HUES6 (cell line): Measurements from ENCODE around the gene SLC48A1.
"Not testable (repeated sequence)": the region's sequence is repeated elsewhere in the genome, so short reads cannot be mapped to it uniquely, and the experiment has no call there.

Experiments
- H3K27ac ChIP-seq: 2 replicates; pipeline ENCODE4 v1.7.0; 2013; ENCODE audit warnings: low read depth, mild to moderate bottlenecking, low read length, inconsistent platforms
- H3K27me3 ChIP-seq: 2 replicates; pipeline ENCODE4 v1.6.1; 2013; ENCODE audit warnings: low read length; ENCODE audit not compliant: control insufficient read depth, insufficient read depth
- H3K36me3 ChIP-seq: 2 replicates; pipeline ENCODE4 v1.6.1; 2013; ENCODE audit warnings: low read length; ENCODE audit not compliant: control insufficient read depth, insufficient read depth
- H3K4me1 ChIP-seq: 2 replicates; pipeline ENCODE4 v1.6.1; 2013; ENCODE audit warnings: low read length; ENCODE audit not compliant: control insufficient read depth, insufficient read depth
- H3K4me3 ChIP-seq: 2 replicates; pipeline ENCODE4 v1.5.1; 2013; ENCODE audit warnings: low read depth, low read length
- H3K9ac ChIP-seq: one replicate; pipeline ENCODE4 v1.6.1; 2013; ENCODE audit warnings: mild to moderate bottlenecking, low read length
- H3K9me3 ChIP-seq: 2 replicates; pipeline ENCODE4 v1.6.1; 2013; ENCODE audit warnings: low read depth, low read length; ENCODE audit not compliant: control insufficient read depth, insufficient read depth

The SLC48A1 gene

DNA sequence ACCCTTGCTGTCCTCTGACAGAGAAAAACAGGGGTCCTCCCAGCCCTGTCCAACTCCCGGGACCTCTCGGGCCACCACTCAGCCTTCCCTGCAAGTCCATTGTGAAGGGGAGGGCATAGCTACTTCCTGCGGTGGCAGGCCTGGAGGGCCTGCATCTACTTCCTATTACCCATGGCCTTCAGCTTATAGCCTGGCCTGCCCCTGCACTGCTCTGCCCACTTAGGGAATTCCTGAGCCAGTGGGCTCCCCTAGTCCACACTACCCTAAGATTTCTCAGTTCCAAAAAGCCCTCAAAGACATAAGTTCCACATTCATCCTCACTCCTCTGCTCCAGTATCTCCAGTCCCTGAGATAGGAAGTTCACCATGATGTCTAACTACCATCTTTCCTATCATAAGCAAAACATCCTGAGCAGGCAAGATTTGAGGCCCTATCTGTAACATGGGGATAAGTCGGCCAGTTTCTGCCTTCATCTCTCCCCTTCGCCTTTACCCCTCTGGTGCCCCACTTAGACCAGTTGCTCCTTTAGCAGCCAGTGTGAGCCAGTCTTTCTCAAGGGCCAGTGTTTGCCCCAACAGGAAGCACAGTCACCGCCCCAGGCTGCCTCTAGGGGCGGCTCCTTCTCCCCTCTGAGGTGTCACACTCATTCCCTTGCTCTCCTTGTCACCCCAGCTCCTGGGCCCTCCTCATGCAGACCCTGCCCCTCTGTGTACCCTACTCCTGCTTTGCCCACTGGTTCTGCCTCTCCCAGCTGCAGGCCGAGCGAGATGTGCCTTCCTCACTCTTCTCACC lies 35.7 kb downstream of the SLC48A1 start:
- H3K27me3 ChIP-seq: no peaks in the 10 kb centered on the region
- no peaks in the 10 kb centered on the region for H3K9me3 ChIP-seq
- peaks cover 15% of the 10 kb centered on the region; the same call in 1 of the 2 replicates for H3K36me3 ChIP-seq
- peaks cover 64% of the 10 kb centered on the region for H3K4me1 ChIP-seq
- H3K4me3 ChIP-seq: no peak overlapping the region
- H3K27ac ChIP-seq: no peak overlapping the region; the same call in 1 of the 2 replicates
- H3K9ac ChIP-seq: no peak overlapping the region

DNA sequence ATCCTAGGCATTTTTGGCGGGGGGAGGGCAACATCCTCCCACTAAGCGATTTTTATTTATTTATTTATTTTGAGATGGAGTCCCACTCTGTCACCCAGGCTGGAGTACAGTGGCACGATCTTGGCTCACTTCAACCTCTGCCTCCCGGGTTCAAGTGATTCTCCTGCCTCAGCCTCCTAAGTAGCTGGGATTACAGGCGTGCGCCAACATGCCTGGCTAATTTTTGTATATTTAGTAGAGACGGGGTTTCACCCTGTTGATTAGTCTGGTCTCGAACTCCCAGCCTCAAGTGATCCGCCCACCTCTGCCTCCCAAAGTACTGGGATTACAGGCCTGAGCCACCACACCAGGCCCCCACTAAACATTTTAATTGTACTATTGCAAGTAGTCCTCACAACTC lies 36.5 kb downstream of the SLC48A1 start:
- H3K27me3 ChIP-seq, H3K27ac ChIP-seq, H3K9me3 ChIP-seq, H3K36me3 ChIP-seq, H3K9ac ChIP-seq, H3K4me3 ChIP-seq: not testable (repeated sequence)
- H3K4me1 ChIP-seq: peaks cover 68% of the 10 kb centered on the region

DNA sequence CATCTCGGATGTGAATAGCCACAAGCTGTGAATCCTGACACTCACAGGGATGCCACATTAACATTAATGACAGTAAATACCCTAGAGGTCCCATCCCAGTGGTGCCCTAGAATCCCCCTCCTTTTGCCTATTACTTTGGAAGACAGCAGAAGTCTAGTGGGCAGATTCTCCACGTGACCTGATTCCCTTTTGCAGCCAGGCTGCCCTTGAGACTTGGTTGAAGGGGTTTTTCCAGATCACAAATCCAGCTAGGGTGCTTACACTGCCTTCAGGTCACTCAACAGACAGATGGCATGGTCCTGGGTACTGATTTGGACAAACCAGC lies 38.0 kb downstream of the SLC48A1 start:
- Histone ChIP-seq H3K4me1 (peaks cover 76% of the 10 kb centered on the region), H3K4me3 (no peak overlapping the region), H3K9me3 (no peaks in the 10 kb centered on the region), H3K27me3 (no peaks in the 10 kb centered on the region), H3K36me3 (peaks cover 9% of the 10 kb centered on the region; the same call in 1 of the 2 replicates), H3K27ac (no peak overlapping the region), H3K9ac (no peak overlapping the region)

DNA sequence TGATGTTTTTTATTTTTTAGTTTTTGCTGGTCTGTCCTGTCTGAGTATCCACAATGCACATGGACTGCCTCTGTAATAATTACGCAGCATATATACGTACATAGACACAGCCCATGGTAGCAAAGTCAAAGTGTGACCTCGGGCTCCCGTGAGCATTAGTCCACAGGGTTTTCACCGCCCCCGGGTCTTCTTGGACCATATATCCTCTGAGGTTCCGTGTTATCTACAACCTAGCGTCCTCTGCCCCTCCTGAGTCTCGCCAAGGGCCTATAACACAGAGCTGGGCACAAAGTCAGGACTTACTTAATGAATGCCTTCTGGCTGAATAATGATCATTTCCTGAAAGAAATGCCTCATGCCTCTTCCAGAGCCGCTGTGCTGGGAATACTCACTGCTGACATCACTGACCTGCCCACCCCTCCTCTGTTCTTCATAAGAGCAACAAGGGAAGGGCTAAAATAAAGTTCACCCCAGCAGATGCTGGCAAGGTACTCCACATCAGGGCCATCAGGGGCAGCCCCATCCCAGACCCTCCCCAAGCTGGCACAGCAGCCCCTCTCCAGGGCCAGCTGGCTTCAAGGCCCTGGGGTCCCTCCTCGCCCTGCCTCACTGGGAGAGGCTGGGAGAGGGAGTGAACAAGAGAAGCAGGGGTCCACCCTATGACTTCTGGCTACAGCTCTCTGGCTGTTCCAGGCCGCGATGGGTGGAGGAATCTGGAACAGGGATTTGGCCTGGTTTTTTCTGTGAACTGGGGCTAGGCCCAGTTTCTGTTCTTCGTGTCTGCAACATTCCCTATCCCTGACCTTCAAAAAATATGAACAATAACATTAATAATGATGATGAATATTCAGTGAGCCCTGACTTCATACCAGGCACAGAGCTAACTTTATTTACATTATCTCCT lies 38.8 kb downstream of the SLC48A1 start:
- Histone ChIP-seq H3K27me3 (no peaks in the 10 kb centered on the region), H3K4me1 (peaks cover 82% of the 10 kb centered on the region), H3K27ac (peak overlapping the region; percentile 16; the same call in 1 of the 2 replicates), H3K9ac (peak overlapping the region; percentile 54), H3K9me3 (no peaks in the 10 kb centered on the region), H3K4me3 (peak overlapping the region; percentile 41), H3K36me3 (peaks cover 9% of the 10 kb centered on the region; the same call in 1 of the 2 replicates)

DNA sequence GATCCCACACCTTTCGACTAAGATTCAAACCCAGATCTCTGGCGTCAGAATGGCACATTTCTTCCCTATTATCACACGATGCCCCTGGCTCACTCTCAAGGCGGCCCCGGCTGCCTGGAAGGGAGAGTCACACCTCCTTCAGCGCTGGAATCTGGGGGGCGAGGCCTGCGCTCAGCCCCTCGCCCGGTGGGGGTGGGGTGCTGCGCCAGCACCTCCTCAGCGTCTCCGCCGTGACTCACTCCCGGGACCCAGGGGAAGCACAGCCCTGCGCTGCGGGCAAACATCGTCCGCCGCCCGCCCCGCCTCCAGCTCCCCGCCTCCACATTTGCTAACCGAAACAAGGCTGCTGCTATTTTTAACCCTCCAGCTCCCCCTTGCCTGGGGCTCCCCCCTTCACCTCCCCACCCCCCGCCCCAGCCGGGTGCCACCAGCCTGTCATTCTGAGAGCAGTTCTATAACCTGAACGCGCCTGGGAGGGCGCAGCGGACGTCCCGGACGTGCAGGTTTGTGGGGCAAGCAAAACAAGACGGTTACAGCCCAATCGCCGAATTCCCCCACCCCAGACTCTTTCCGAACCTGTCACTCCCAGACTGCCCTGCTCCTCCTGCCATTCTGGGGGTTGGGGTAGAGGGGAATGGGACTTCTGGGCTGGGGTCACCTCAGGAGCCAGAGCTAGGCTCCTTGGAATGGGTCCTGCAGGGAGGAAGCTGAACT lies 39.9 kb downstream of the SLC48A1 start:
- H3K4me3 ChIP-seq: peak overlapping the region; percentile 41
- H3K9ac ChIP-seq: peak overlapping the region; percentile 72
- no peaks in the 10 kb centered on the region for H3K9me3 ChIP-seq
- H3K36me3 ChIP-seq: peaks cover 9% of the 10 kb centered on the region; the same call in 1 of the 2 replicates
- no peaks in the 10 kb centered on the region for H3K27me3 ChIP-seq
- H3K4me1 ChIP-seq: peaks cover 82% of the 10 kb centered on the region
- peak overlapping the region; percentile 81; the same call in 1 of the 2 replicates for H3K27ac ChIP-seq

DNA sequence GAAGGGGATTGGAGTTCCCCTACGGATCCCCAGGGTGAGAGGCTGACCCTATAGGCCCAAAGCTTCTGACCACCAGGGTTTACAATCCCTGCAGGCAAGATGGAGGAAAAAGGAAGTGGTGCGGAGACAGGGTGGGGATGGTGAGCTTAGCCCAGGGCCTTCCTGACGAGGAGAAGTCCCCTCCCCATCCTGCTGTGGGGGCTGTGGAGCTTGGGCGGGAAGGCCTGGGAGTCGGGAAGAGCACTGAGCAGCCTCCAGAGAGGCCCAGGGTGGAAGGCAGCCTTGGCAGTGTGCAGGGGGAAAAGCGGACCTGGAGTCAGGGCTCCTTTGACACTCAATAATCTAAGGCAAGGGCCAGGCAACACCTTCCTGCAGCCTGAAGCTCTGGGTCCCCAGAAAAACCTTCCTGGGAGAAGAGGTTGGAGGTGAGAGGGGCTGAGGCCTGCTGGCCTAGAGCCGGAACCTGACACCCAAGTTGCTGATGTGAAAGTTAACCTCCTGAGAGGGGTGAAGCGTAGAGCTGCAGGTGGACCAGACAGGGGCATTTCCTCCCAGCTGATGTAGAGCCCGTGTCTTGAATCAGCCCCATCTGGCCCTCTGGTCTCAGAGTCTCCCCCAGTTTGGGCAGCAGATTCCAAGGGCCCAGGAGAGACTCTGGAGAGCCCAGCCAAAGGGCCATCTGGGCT lies 40.6 kb downstream of the SLC48A1 start:
- Histone ChIP-seq H3K4me1 (peaks cover 82% of the 10 kb centered on the region), H3K27ac (peak overlapping the region; percentile 81; the same call in 1 of the 2 replicates), H3K36me3 (peaks cover 9% of the 10 kb centered on the region; the same call in 1 of the 2 replicates), H3K9ac (peak overlapping the region; percentile 72), H3K9me3 (no peaks in the 10 kb centered on the region), H3K4me3 (peak overlapping the region; percentile 41), H3K27me3 (no peaks in the 10 kb centered on the region)

DNA sequence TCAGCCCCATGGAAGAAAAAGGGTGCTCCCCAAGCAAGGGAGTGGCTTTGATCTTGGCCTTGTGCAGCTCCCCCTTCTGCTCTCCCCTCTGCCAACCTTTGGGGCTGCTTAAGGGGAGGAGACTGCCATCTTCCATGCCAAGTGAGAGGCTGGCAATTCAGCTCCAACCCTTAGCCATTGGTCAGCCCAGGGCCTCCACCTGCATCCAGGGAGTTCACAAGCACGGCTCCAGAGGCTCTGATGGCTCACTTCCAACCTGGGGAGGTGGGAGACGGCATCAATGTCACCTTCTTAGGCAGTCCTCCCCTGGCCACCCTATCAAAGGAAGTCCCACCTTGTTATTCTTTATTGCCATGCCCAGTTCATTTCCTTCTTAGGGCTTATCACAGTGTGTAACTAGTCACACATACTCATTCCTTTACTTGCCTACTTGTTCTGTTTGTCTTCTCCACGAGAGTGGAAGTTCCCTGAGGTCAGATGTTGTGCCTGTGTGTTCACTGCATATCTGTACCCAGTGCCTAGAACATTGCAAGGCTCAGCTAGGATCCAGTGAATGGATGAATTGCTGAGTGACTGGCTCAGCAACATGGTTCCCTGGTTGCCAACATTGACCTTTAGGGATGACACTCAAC lies 41.6 kb downstream of the SLC48A1 start:
- H3K36me3 ChIP-seq: peaks cover 9% of the 10 kb centered on the region; the same call in 1 of the 2 replicates
- peak overlapping the region; percentile 30 for H3K9ac ChIP-seq
- H3K4me3 ChIP-seq: no peak overlapping the region
- no peaks in the 10 kb centered on the region for H3K9me3 ChIP-seq
- peaks cover 79% of the 10 kb centered on the region for H3K4me1 ChIP-seq
- H3K27ac ChIP-seq: no peak overlapping the region; the same call in 1 of the 2 replicates
- no peaks in the 10 kb centered on the region for H3K27me3 ChIP-seq

DNA sequence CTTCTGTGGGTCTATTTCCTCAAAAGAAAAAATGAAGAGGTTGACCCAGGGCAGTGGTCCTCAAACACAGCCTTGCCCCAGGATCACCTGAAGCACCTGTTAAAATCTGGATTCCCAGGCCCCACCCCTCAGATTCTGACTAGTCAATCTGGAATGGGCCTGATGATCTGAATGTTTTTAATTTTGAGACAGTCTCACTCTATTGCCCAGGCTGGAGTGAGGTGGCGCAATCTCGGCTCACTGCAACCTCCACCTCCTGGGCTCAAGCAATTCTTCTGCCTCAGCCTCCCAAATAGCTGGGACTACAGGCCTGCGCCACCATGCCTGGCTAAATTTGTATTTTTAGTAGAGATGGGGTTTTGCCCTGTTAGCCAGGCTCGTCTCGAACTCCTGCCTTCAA lies 42.4 kb downstream of the SLC48A1 start:
- H3K36me3 ChIP-seq, H3K4me3 ChIP-seq, H3K27me3 ChIP-seq, H3K9me3 ChIP-seq, H3K9ac ChIP-seq, H3K27ac ChIP-seq: not testable (repeated sequence)
- peaks cover 72% of the 10 kb centered on the region for H3K4me1 ChIP-seq

DNA sequence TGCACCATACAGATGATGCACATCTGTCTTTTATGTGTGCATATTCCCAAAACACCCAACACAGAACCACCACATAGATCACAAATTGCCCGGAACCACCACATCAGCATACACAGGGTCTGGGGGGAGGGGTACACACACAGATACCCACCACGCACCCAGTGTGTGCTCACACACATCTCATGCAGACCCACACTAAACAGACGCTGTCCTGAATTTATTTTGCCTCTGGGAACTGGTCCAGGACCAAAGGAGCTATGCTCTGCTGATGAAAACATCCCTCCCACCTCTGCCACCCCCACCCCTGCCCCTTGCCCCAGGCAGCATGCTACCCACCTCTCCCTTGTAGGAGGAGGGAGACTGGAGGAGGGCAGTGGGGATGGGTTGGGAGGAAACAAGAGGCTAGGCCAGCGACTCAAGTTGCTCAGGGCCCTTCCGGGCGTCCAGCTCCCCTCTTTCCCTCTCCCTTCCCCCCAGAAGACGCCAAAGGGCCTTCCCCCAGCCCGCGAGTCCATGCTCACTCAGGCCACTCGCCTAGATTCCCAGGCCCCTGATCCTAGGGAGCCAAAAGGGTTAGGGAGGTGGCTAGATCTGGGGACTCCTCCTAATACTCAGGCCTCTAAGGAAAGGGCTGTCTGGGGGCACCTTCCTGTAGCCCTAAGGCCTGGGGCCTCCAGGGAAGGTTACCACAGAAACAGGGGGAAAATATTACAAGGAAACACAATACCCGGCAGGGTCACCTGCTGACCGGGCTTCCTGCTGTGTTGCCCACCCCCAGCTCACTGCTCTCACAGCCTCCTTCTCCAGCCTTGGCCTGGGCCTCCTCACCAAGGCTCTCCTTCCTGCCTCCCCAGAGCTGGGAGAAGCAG lies 43.6 kb downstream of the SLC48A1 start:
- Histone ChIP-seq H3K9ac (peak overlapping the region; percentile 47), H3K27me3 (no peaks in the 10 kb centered on the region), H3K9me3 (no peaks in the 10 kb centered on the region), H3K4me1 (peaks cover 70% of the 10 kb centered on the region), H3K27ac (peak overlapping the region; percentile 48), H3K4me3 (peak overlapping the region; percentile 21; the same call in 1 of the 2 replicates), H3K36me3 (peaks cover 9% of the 10 kb centered on the region; the same call in 1 of the 2 replicates)
